HG03064 (cell line): ENCODE results near the gene EHMT2.

Source experiments
- ATAC-seq: cut with Tn5 transposase; IDR thresholded peaks from one replicate; pipeline ENCODE4 v1.9.1; 2021; ENCODE audit warnings: low read depth; ENCODE audit not compliant: unreplicated experiment

EHMT2 gene

DNA sequence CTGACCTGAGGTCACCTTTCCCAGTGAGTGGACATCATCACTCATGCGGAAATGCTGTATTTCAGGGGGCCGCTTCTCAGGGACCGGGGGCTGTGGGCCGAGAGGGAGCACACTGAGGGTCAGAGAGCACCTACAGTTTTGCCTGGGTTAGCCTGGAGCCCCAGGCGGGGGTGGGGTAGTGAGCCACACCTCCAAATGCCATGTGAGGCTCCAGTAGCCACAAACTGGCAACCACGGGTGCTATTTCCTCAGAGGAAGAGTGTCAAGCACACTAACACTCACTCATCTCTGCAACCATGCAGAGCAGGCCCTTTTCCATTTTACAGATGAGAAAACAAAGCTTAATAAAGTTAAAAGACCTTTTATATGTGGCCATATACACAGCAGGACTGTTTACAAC, 4.7 kb downstream of the EHMT2 start:
- no peak for ATAC-seq

- no peak for ATAC-seq
These were observed 8.0 kb downstream of the EHMT2 start for GRCh38 chr6:31889331-31889972.

- no peak for ATAC-seq
These were observed 8.9 kb downstream of the EHMT2 start for GRCh38 chr6:31888276-31889258.

GRCh38 chr6:31887173-31888007, 10.1 kb downstream of the EHMT2 start:
- ATAC-seq, result no peak

DNA sequence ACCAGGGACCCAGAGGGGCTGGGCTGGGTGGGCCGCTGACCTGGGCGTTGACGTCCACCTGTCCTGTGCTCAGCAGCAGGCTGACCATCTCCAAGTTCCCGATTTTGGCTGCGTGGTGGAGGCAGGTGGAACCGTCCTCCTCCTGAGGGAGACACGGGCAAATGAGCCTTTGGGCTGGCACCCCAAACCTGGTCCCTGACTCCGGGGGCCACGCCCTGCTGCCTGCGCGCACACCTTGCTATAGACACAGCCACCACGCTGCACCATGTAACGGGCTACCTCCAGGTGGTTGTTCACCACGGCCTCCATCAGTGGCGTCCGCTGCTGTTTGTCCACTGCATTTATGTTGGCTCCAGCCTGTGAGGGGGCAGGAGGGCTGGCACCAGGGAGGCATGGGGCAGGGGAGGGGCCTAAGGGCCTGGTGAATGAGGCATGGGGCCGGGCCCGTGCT, 10.9 kb downstream of the EHMT2 start:
- no peak for ATAC-seq

- ATAC-seq, result no peak
These were observed 12.9 kb downstream of the EHMT2 start for GRCh38 chr6:31884528-31885035.

DNA sequence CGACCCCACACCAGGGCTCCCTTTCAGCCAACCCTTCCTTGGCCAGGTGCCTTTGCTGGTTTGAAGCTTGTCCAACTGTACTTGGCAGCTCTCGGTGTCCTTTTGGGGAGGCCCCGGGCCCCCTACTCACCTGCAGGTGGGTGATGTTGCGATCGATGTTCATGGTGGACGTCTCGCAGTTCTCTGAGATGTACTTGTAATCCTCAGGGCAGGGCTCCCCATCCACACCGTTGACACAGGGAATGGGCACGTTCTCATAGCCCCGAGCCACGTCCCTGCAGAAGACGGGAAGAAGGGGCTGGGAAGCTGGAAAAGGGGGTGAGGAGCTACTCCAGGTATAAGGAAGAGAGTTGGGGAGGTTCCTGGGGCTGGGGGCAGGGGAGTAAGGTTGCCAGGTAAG, 13.8 kb downstream of the EHMT2 start:
- ATAC-seq, result no peak

GRCh38 chr6:31882344-31882743, 15.2 kb downstream of the EHMT2 start:
- ATAC-seq, result no peak

GRCh38 chr6:31881136-31881859, 16.2 kb downstream of the EHMT2 start:
- ATAC-seq, result no peak

GRCh38 chr6:31880616-31881015, 16.9 kb downstream of the EHMT2 start:
- no peak for ATAC-seq

GRCh38 chr6:31879901-31880300, 17.6 kb downstream of the EHMT2 start:
- no peak for ATAC-seq

GRCh38 chr6:31879143-31879542, 18.4 kb downstream of the EHMT2 start:
- ATAC-seq, result no peak

DNA sequence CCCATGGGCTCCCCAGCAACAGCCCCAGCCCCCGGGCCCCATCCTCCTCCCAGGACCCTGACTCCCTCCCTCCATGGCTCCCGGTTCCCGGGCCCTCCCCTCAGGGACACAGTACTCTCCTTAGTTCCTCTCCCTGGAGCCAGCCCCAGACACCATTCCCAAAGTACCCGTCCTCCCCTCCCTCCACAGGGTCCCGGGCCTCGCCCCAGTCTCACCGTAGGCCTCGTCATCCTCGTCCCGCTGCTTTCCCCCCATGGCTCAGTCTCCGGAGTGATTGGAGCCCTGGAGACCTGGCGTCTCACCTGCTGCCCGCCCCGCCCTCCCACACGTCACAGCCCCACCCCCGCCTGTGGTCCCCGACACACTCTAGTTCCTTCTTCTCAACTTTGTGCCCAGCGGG, 18.8 kb downstream of the EHMT2 start, which contains the start of gene SLC44A4:
TSS of gene SLC44A4 (minus strand) at position 272 of the 400 bp plus-strand sequence. CDS start at position 255, 17 bp downstream.
- ATAC-seq, result no peak

DNA sequence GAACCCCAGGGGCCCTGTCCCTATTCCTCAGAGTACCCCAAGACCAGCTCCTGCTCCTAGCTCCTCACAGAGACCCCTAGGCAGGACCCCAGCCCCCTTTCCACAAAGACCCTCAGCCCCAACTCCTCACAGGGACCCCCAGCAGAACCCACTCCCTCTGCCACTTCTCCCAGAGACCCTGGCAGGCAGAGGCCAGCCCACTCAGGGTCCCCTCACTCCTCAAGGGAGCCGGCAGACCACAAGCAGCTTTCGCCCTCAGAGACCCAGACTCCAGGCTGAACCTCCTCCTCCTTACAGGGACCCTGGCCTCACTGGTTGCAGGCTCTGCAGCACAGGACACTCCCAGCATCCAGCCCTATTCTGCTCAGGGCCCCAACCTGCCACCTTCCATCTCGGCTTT, 19.3 kb downstream of the EHMT2 start:
- ATAC-seq, result no peak

GRCh38 chr6:31877651-31878161, 19.8 kb downstream of the EHMT2 start:
- no peak for ATAC-seq

DNA sequence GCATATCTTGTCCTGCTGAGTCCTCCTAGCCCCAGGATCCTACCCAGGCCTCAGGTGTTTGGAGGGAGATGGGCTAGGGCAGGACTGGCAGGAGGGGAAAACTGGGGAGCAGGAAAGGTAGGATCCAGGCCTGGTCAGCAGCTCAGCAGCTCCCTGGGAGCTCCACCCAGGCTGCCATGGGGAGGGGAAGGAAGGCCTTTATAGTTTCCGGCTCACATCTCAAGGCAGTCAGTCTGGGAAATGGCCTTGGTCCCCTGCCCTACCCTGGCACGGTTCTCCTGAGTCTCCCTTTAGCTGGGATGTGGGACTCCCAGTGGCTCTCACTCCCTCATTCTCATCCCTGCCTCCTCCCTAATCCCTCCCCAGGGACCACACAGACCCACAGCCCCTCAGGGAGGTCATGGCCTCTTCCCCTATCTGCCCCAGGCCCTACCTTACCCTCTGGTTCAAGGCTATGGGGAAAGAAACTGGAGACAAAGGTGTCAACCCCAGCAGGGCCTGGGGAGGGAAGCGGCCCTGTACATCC, 20.3 kb downstream of the EHMT2 start:
- ATAC-seq, result no peak

DNA sequence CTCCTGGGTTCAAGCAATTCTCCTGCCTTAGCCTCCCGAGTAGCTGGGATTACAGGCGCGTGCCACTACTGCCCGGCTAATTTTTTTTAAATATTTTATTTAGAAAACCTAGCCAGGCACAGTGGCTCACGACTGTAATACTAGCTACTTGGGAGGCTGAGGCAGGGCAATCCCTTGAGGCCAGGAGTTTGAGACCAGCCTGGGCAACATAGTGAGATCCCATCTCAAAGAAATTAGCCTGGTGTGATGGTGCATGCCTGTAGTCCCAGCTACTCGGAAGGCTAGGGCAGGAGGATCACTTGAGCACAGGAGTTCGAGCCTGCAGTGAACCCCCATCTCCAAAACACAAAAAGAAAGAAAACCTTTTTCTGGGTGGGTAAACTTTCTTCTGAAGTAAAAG, 21.1 kb downstream of the EHMT2 start:
- no peak for ATAC-seq

GRCh38 chr6:31875877-31876276, 21.6 kb downstream of the EHMT2 start:
- no peak for ATAC-seq

DNA sequence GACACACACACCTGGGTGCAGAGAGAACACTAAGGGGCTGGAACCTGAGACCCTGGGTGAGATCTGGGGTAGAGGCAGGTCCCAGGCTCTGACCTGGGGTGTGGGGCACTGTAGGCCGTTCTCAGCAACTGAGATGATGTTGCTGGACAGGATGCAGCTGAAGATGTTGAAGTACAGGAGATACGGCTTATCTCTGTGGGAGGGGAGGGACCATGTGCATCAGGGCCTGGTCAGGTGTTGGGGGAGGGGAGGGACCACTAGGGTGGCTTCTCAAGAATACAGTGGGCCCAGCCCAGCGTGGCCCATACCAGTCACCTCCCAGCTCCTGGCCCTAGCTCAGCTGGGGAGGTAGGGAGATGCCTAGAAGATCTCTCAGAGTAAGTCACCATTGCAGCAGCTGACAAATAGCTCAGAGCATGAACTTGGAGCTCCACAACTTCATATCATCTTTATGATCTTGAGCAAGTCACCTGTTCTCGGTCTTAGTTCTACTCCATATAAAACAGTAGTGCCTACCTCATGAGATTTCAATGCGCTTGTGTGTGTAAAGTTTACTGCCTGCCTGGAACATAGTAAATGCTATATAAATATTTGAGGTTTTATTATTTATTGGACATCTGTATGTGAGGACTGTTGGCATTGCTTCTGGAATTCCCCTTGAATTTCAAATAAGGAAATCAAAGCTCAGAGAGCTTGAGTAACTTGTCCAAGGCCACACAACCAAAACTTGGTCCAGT, 22.5 kb downstream of the EHMT2 start:
- no peak for ATAC-seq
